Measurements from ENCODE around the gene APBA2. TPM values are rescaled to one million over a fixed set of nuclear protein-coding genes. Genes with fewer than 3 reads are reported as not detected.

Gene APBA2
- total RNA-seq, 5 donors from 2014 or later (not counting 1 experiment from before 2014, with no cell fraction given) = 78.9 to 118 (median 94.9) TPM

DNA sequence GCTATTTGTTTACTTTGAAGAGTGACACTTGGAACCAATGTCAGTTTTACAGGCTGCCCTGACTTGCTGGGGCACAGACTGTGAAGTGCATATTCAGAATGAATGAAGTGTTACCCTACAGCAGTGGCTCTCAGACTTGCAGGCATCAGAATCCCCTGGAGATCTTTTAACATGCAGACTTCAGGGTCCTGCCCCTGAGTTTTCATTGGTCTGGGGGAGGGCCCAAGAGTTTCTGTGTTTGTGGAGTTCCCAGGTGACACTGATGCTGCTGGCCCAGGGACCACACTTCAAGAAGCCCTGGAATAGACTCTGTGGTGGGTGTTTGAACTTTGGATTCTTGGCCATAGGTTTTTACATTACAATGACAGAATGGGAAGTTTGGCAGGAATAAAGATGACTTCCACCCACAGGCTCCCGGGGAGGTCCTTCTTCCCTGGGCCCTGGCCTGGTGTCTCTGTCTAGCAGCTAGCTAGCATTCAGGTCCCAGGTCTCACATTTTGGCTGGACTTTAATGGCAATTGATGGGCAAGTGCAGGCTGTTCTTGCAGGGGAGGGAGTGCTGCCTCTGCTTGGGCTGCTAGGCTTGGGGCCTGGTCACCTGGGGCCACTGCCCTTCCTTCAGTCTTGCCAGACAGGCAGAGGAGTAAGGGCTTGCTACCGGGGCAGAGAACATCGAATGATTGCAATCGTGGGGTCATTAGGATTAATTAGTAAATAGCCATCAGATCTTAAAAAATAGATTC, 149.0 kb downstream of the APBA2 start:
- DNase-seq (no peak), ATAC-seq (replicated peaks in 1 of 4) (no peak)
- WGBS (ENCODE audit: insufficient coverage) = 93% methylated on average over 2 of the region's 4 CpGs
- Histone ChIP-seq H3K27ac (ENCODE audit: low read length) (no peak overlapping the region), H3K27me3 (replicated peaks in 1 of 2; ENCODE audit: control insufficient read depth in 2 of 2, extremely low read depth in 1 of 2, insufficient read depth in 2 of 2, low read length in 1 of 2) (no peaks in the 10 kb centered on the region), H3K36me3 (ENCODE audit: control insufficient read depth in 2 of 2, extremely low read depth in 1 of 2, insufficient read depth in 1 of 2, low read length in 1 of 2) (peaks cover 0 to 4% of the 10 kb centered on the region in 2 donors), H3K9me3 (no peaks in the 10 kb centered on the region), H3K4me1 (ENCODE audit: control insufficient read depth in 1 of 2, extremely low read depth in 1 of 2, insufficient read depth in 2 of 2, low read length in 2 of 2) (peaks cover 2 to 60% of the 10 kb centered on the region in 2 experiments), H3K4me3 (ENCODE audit: control insufficient read depth in 1 of 2, extremely low read depth in 1 of 2, low read length in 1 of 2) (no peak overlapping the region)
- ChIA-PET CTCF (no interaction called here), POLR2A (no interaction called here)
- H3K27me3 Mint-ChIP-seq = no peaks in the 10 kb centered on the region
- no peak overlapping the region for H3K4me3 Mint-ChIP-seq
- H3K36me3 Mint-ChIP-seq = peaks cover 8% of the 10 kb centered on the region
- peaks cover 57 to 72% (median 68%) of the 10 kb centered on the region in 3 donors for H3K4me1 Mint-ChIP-seq
- no peaks in the 10 kb centered on the region for H3K9me3 Mint-ChIP-seq
- H3K27ac Mint-ChIP-seq = no peak overlapping the region

GRCh38 chr15:29035336-29036285, 149.8 kb downstream of the APBA2 start:
- no peaks in the 10 kb centered on the region for H3K27me3 Mint-ChIP-seq
- peaks cover 8% of the 10 kb centered on the region for H3K36me3 Mint-ChIP-seq
- WGBS (ENCODE audit: insufficient coverage) = 91% methylated on average over 13 of the region's 14 CpGs
- H3K4me1 Mint-ChIP-seq = peaks cover 65 to 78% (median 71%) of the 10 kb centered on the region in 3 donors
- DNase-seq = no peak
- no peak overlapping the region for H3K27ac Mint-ChIP-seq
- ChIA-PET CTCF (no interaction called here), POLR2A (no interaction called here)
- Histone ChIP-seq H3K36me3 (ENCODE audit: control insufficient read depth in 2 of 2, extremely low read depth in 1 of 2, insufficient read depth in 1 of 2, low read length in 1 of 2) (peaks cover 0 to 4% of the 10 kb centered on the region in 2 donors), H3K4me3 (ENCODE audit: control insufficient read depth in 1 of 2, extremely low read depth in 1 of 2, low read length in 1 of 2) (no peak overlapping the region), H3K27ac (ENCODE audit: low read length) (no peak overlapping the region), H3K4me1 (ENCODE audit: control insufficient read depth in 1 of 2, extremely low read depth in 1 of 2, insufficient read depth in 2 of 2, low read length in 2 of 2) (peaks cover 2 to 66% of the 10 kb centered on the region in 2 experiments), H3K9me3 (no peaks in the 10 kb centered on the region), H3K27me3 (replicated peaks in 1 of 2; ENCODE audit: control insufficient read depth in 2 of 2, extremely low read depth in 1 of 2, insufficient read depth in 2 of 2, low read length in 1 of 2) (no peaks in the 10 kb centered on the region)
- no peaks in the 10 kb centered on the region for H3K9me3 Mint-ChIP-seq
- no peak overlapping the region for H3K4me3 Mint-ChIP-seq
- no peak for ATAC-seq (replicated peaks in 1 of 4)

GRCh38 chr15:29037997-29038705, 152.4 kb downstream of the APBA2 start:
- peak overlapping the region in 1 of 3 donors; percentile 22 for H3K4me3 Mint-ChIP-seq
- H3K27me3 Mint-ChIP-seq = no peaks in the 10 kb centered on the region
- ChIA-PET CTCF (interaction anchor here in 1 of 2 donors (0.6 kb wide), 1 partner anchor 274 kb away, joined by 5 read pairs; no protein-coding TSS in a partner anchor), POLR2A (no interaction called here)
- peaks cover 63 to 73% (median 70%) of the 10 kb centered on the region in 3 donors for H3K4me1 Mint-ChIP-seq
- no peak overlapping the region for H3K4me3 ChIP-seq (ENCODE audit: control insufficient read depth in 1 of 2, extremely low read depth in 1 of 2, low read length in 1 of 2)
- DNase-seq (peak in 1 of 35 experiments; percentile 26), ATAC-seq (replicated peaks in 1 of 4) (peak in 3 of 4 experiments; percentile 28 to 52 (median 41))
- no peaks in the 10 kb centered on the region for H3K36me3 Mint-ChIP-seq
- peaks cover 0 to 4% of the 10 kb centered on the region in 2 donors for H3K36me3 ChIP-seq (ENCODE audit: control insufficient read depth in 2 of 2, extremely low read depth in 1 of 2, insufficient read depth in 1 of 2, low read length in 1 of 2)
- H3K4me1 ChIP-seq (ENCODE audit: control insufficient read depth in 1 of 2, extremely low read depth in 1 of 2, insufficient read depth in 2 of 2, low read length in 2 of 2) = peaks cover 0 to 49% of the 10 kb centered on the region in 2 experiments
- no peaks in the 10 kb centered on the region for H3K27me3 ChIP-seq (replicated peaks in 1 of 2; ENCODE audit: control insufficient read depth in 2 of 2, extremely low read depth in 1 of 2, insufficient read depth in 2 of 2, low read length in 1 of 2)
- no peaks in the 10 kb centered on the region for H3K9me3 ChIP-seq
- peak overlapping the region in 1 of 2 donors; percentile 34 for H3K27ac Mint-ChIP-seq
- 8% methylated on average over 2 of the region's 9 CpGs for WGBS (ENCODE audit: insufficient coverage)
- H3K27ac ChIP-seq (ENCODE audit: low read length) = no peak overlapping the region
- no peaks in the 10 kb centered on the region for H3K9me3 Mint-ChIP-seq

DNA sequence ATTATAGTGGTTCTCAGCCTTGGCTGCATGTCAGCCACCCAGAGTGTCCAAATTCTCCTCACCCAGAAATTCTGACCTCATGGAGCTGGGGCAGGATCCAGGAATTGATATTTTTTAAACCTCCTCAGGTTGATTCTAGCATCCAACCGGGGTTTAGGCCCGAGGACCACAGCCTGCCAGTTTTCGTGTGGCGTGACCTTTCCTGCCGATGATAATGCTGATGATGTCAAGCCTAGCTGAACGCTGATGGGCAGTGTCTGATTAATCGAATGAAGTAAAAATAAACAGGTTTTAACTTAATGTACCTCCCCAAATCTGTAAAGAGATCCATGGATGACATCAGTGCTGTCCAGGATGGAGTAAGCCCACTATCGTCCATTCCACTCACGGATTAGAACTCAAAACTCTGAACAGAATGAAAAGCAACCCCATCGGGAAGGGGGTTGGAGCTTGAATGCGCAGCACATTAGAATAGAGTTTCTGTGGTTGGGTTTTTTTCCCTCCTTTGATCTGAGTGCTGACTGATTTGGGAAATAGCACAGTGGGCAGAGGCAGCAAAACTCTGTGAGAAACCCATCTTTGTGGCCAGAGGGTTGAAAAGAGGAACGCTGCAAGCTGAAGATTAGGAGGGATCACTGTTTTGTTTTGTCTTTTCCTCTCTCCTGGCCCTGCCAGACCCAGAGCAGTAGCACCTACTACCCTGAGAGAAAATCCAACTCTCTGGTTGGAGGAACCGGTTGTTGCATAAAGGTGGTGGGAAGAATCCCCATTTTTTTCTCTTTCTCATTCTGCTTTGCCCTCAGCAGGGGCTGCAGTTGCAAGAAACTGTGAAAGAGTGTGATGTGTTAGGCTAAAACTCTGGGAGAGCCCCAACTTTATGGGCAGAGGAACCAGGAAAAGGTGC, 153.9 kb downstream of the APBA2 start:
- WGBS (ENCODE audit: insufficient coverage) = 17% methylated on average over 4 of the region's 13 CpGs
- Mint-ChIP-seq H3K4me3 (no peak overlapping the region), H3K27ac (peak overlapping the region in 1 of 2 donors; percentile 8), H3K9me3 (no peaks in the 10 kb centered on the region), H3K4me1 (peaks cover 59 to 77% (median 67%) of the 10 kb centered on the region in 3 donors), H3K27me3 (no peaks in the 10 kb centered on the region), H3K36me3 (no peaks in the 10 kb centered on the region)
- ChIA-PET CTCF (interaction anchor here in 1 of 2 donors (0.7 kb wide), 1 partner anchor 48 kb away, joined by 3 read pairs; no protein-coding TSS in a partner anchor), POLR2A (no interaction called here)
- ATAC-seq (replicated peaks in 1 of 4) = no peak
- DNase-seq = peak in 1 of 35 experiments; percentile 46
- H3K27me3 ChIP-seq (replicated peaks in 1 of 2; ENCODE audit: control insufficient read depth in 2 of 2, extremely low read depth in 1 of 2, insufficient read depth in 2 of 2, low read length in 1 of 2) = no peaks in the 10 kb centered on the region
- no peaks in the 10 kb centered on the region for H3K9me3 ChIP-seq
- H3K4me1 ChIP-seq (ENCODE audit: control insufficient read depth in 1 of 2, extremely low read depth in 1 of 2, insufficient read depth in 2 of 2, low read length in 2 of 2) = peaks cover 0 to 50% of the 10 kb centered on the region in 2 experiments
- H3K27ac ChIP-seq (ENCODE audit: low read length) = no peak overlapping the region
- H3K36me3 ChIP-seq (ENCODE audit: control insufficient read depth in 2 of 2, extremely low read depth in 1 of 2, insufficient read depth in 1 of 2, low read length in 1 of 2) = peaks cover 0 to 4% of the 10 kb centered on the region in 2 donors
- H3K4me3 ChIP-seq (ENCODE audit: control insufficient read depth in 1 of 2, extremely low read depth in 1 of 2, low read length in 1 of 2) = no peak overlapping the region

DNA sequence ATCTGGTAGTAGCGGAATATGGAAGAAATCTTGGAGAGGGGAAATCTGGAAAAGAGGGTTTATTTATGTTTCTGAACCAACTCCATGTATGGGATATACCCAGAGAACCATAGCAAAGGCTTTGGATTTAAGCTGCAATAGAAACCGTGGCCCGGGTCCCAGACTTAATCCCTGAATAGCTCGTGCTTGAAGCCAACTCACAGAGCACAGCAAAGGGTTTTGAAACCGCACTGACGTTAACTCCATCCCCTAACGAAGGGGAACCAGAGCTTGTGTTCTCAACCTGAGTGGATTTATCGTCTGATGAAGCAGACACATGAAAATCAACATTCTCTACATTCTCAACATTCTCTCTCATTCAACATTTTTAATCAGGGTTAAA, 154.6 kb downstream of the APBA2 start:
- DNase-seq (peak in 1 of 35 experiments; percentile 15), ATAC-seq (replicated peaks in 1 of 4) (no peak)
- Histone ChIP-seq H3K27me3 (replicated peaks in 1 of 2; ENCODE audit: control insufficient read depth in 2 of 2, extremely low read depth in 1 of 2, insufficient read depth in 2 of 2, low read length in 1 of 2) (no peaks in the 10 kb centered on the region), H3K4me1 (ENCODE audit: control insufficient read depth in 1 of 2, extremely low read depth in 1 of 2, insufficient read depth in 2 of 2, low read length in 2 of 2) (peaks cover 0 to 50% of the 10 kb centered on the region in 2 experiments), H3K4me3 (ENCODE audit: control insufficient read depth in 1 of 2, extremely low read depth in 1 of 2, low read length in 1 of 2) (no peak overlapping the region), H3K9me3 (no peaks in the 10 kb centered on the region), H3K36me3 (ENCODE audit: control insufficient read depth in 2 of 2, extremely low read depth in 1 of 2, insufficient read depth in 1 of 2, low read length in 1 of 2) (peaks cover 0 to 4% of the 10 kb centered on the region in 2 donors), H3K27ac (ENCODE audit: low read length) (no peak overlapping the region)
- Mint-ChIP-seq H3K36me3 (no peaks in the 10 kb centered on the region), H3K4me1 (peaks cover 57 to 73% (median 63%) of the 10 kb centered on the region in 3 donors), H3K9me3 (no peaks in the 10 kb centered on the region), H3K27me3 (no peaks in the 10 kb centered on the region), H3K27ac (no peak overlapping the region), H3K4me3 (no peak overlapping the region)
- WGBS (ENCODE audit: insufficient coverage) = 79% methylated on average over 7 of the region's 8 CpGs
- ChIA-PET POLR2A (no interaction called here), CTCF (no interaction called here)
